Liver (tissue), 9 donors: ENCODE results near the gene CCNY. TPM values are rescaled to one million over a fixed set of nuclear protein-coding genes. Genes with fewer than 3 reads are reported as not detected.

ENCODE experiments used
- DNase-seq: peaks from one replicate; pipeline ENCODE4 v3.0.0-alpha.2; 2017; ENCODE audit warnings: low spot score
- H3K27ac ChIP-seq, 2 donors: one replicate each; pipeline ENCODE4 v1.7.0; 2013; ENCODE audit warnings: inconsistent platforms in 2 of 2, low read length in 2 of 2, control low read depth in 1 of 2, low read depth in 1 of 2, mild to moderate bottlenecking in 1 of 2
- H3K27me3 ChIP-seq, 4 donors: one replicate each; pipeline versions ENCODE4 v1.6.1 to v1.7.0; 2013; ENCODE audit warnings: low read length in 3 of 4, inconsistent platforms in 1 of 4, mild to moderate bottlenecking in 1 of 4, moderate library complexity in 1 of 4; ENCODE audit not compliant: control insufficient read depth in 4 of 4, insufficient read depth in 4 of 4
- H3K36me3 ChIP-seq, 4 donors: one replicate each; pipeline versions ENCODE4 v1.6.1 to v1.7.0; 2013; ENCODE audit warnings: low read length in 3 of 4, mild to moderate bottlenecking in 3 of 4, low read depth in 1 of 4, moderate library complexity in 1 of 4; ENCODE audit not compliant: control insufficient read depth in 4 of 4, insufficient read depth in 3 of 4
- H3K4me1 ChIP-seq, 4 donors: one replicate each; pipeline versions ENCODE4 v1.6.1 to v1.7.0; 2013; ENCODE audit warnings: low read length in 3 of 4, mild to moderate bottlenecking in 3 of 4, moderate library complexity in 1 of 4; ENCODE audit not compliant: control insufficient read depth in 4 of 4, insufficient read depth in 4 of 4
- H3K4me3 ChIP-seq, 3 donors: one replicate each; pipeline versions ENCODE4 v1.6.1 to v1.7.0; 2013; ENCODE audit warnings: low read length in 3 of 3, control low read depth in 1 of 3, low read depth in 1 of 3, mild to moderate bottlenecking in 1 of 3
- H3K9ac ChIP-seq, 2 donors: one replicate each; pipeline ENCODE4 v1.7.0; 2013; ENCODE audit warnings: low read length in 2 of 2, mild to moderate bottlenecking in 2 of 2, moderate library complexity in 2 of 2, control low read depth in 1 of 2, low read depth in 1 of 2
- H3K9me3 ChIP-seq, 4 donors: one replicate each; pipeline versions ENCODE4 v1.6.1 to v1.7.0; 2013; ENCODE audit warnings: low read length in 3 of 4; ENCODE audit not compliant: control insufficient read depth in 4 of 4
- ATF3 ChIP-seq: IDR thresholded peaks from 2 replicates; pipeline ENCODE4 v1.6.1; 2016; ENCODE audit warnings: antibody characterized with exemption
- CTCF ChIP-seq: fragments of 150-350 bp; IDR thresholded peaks from 2 replicates; pipeline ENCODE4 v1.5.1; 2017; ENCODE audit warnings: improper control_type of control experiment, low read depth, low read length; ENCODE audit not compliant: missing input control
- EGR1 ChIP-seq, 2 donors: IDR thresholded peaks; 2 replicates each; pipeline ENCODE4 v1.6.1; 2016 to 2018; ENCODE audit warnings: antibody characterized with exemption in 2 of 2, low read depth in 2 of 2
- FOXA1 ChIP-seq: IDR thresholded peaks from 2 replicates; pipeline ENCODE4 v1.6.1; 2016; ENCODE audit warnings: antibody characterized with exemption
- FOXA2 ChIP-seq: IDR thresholded peaks from 2 replicates; pipeline ENCODE4 v1.6.1; 2016; ENCODE audit warnings: antibody characterized with exemption
- GABPA ChIP-seq, 2 donors: IDR thresholded peaks in 1 of 2; conservative IDR thresholded peaks in 1 of 2; 2 replicates each; pipeline ENCODE4 v1.6.1; 2016; ENCODE audit warnings: antibody characterized with exemption in 2 of 2, mild to moderate bottlenecking in 1 of 2, moderate library complexity in 1 of 2
- HNF4A ChIP-seq, 2 donors: conservative IDR thresholded peaks; 2 replicates each; pipeline ENCODE4 v1.6.1; 2016; ENCODE audit warnings: antibody characterized with exemption in 2 of 2, mild to moderate bottlenecking in 2 of 2
- HNF4G ChIP-seq: IDR thresholded peaks from 2 replicates; pipeline ENCODE4 v1.6.1; 2016; ENCODE audit warnings: antibody characterized with exemption
- JUND ChIP-seq, 2 donors: IDR thresholded peaks; 2 replicates each; pipeline ENCODE4 v1.6.1; 2016; ENCODE audit warnings: antibody characterized with exemption in 2 of 2
- MAX ChIP-seq: IDR thresholded peaks from 2 replicates; pipeline ENCODE4 v1.6.1; 2016; ENCODE audit warnings: antibody characterized with exemption
- NR2F2 ChIP-seq: IDR thresholded peaks from 2 replicates; pipeline ENCODE4 v1.6.1; 2016; ENCODE audit warnings: antibody characterized with exemption
- RAD21 ChIP-seq, 2 donors: IDR thresholded peaks; 2 replicates each; pipeline ENCODE4 v1.6.1; 2016; ENCODE audit warnings: antibody characterized with exemption in 2 of 2, mild to moderate bottlenecking in 2 of 2
- RXRA ChIP-seq, 2 donors: IDR thresholded peaks; 2 replicates each; pipeline ENCODE4 v1.6.1; 2017 to 2018; ENCODE audit warnings: antibody characterized with exemption in 2 of 2, mild to moderate bottlenecking in 1 of 2
- SP1 ChIP-seq: IDR thresholded peaks from 2 replicates; pipeline ENCODE4 v1.6.1; 2018; ENCODE audit warnings: antibody characterized with exemption, mild to moderate bottlenecking
- TAF1 ChIP-seq: conservative IDR thresholded peaks from 2 replicates; pipeline ENCODE4 v1.6.1; 2016; ENCODE audit warnings: antibody characterized with exemption, mild to moderate bottlenecking
- YY1 ChIP-seq: IDR thresholded peaks from 2 replicates; pipeline ENCODE4 v1.6.1; 2016; ENCODE audit warnings: antibody characterized with exemption, mild to moderate bottlenecking
- ZBTB33 ChIP-seq: IDR thresholded peaks from 2 replicates; pipeline ENCODE4 v1.6.1; 2016; ENCODE audit warnings: antibody characterized with exemption
- WGBS: extraction: QIAGEN DNeasy Blood & Tissue Kit; methylation state at CpG from one replicate; pipeline ENCODE4 v1.1.7; 2013; 5-methylcytosine and 5-hydroxymethylcytosine counted together
- polyA plus RNA-seq, 2 donors: library from polyadenylated mRNA; stranded (reverse) in 1 of 2; unstranded in 1 of 2; fragments of 200-250 nt in 1 of 2; fragments of >200 nt in 1 of 2; fragmentation: Nextera tagmentation in 1 of 2; extraction: Ambion mirVana in 1 of 2; gene quantifications; one replicate each; pipeline versions ENCODE4 v1.2.1 to v1.2.3, GENCODE V29; 2013 to 2015
- total RNA-seq, 2 donors: library from RNA; depleted of rRNA; stranded (reverse); fragments of >200 nt; gene quantifications; one replicate each; pipeline ENCODE4 v1.2.3, GENCODE V29; 2014
- TF ChIP-seq, protein P1 (sequence below): IDR thresholded peaks from 2 replicates; pipeline ENCODE4 v1.6.1; 2016; ENCODE audit warnings: antibody characterized with exemption, mild to moderate bottlenecking
- donor health status: healthy.
- donor health status: healthy.
- donor health status: healthy.
- donor health status: healthy.
- donor health status: healthy.

CCNY gene
- total and polyA plus RNA-seq, 4 donors = 17.6 to 38.4 (median 21.8) TPM

GRCh38 chr10:35371731-35372130, 35.4 kb downstream of the CCNY start:
- no peak overlapping the region for H3K27ac ChIP-seq
- H3K9ac ChIP-seq = no peak overlapping the region
- no peaks in the 10 kb centered on the region for H3K9me3 ChIP-seq
- peaks cover 3 to 16% (median 8%) of the 10 kb centered on the region in 4 donors for H3K4me1 ChIP-seq
- DNase-seq = no peak
- no peak for TF ChIP-seq TAF1
- TF ChIP-seq YY1 = no peak
- TF ChIP-seq NR2F2 = no peak
- TF ChIP-seq JUND (IDR thresholded peaks at IDR 0.05) = no peak
- TF ChIP-seq GABPA (IDR thresholded peaks at IDR 0.05 in 1 of 2, conservative IDR thresholded peaks at IDR 0.05 in 1 of 2) = no peak
- no peak for TF ChIP-seq ATF3
- TF ChIP-seq SP1 = no peak
- TF ChIP-seq, protein P1, sequence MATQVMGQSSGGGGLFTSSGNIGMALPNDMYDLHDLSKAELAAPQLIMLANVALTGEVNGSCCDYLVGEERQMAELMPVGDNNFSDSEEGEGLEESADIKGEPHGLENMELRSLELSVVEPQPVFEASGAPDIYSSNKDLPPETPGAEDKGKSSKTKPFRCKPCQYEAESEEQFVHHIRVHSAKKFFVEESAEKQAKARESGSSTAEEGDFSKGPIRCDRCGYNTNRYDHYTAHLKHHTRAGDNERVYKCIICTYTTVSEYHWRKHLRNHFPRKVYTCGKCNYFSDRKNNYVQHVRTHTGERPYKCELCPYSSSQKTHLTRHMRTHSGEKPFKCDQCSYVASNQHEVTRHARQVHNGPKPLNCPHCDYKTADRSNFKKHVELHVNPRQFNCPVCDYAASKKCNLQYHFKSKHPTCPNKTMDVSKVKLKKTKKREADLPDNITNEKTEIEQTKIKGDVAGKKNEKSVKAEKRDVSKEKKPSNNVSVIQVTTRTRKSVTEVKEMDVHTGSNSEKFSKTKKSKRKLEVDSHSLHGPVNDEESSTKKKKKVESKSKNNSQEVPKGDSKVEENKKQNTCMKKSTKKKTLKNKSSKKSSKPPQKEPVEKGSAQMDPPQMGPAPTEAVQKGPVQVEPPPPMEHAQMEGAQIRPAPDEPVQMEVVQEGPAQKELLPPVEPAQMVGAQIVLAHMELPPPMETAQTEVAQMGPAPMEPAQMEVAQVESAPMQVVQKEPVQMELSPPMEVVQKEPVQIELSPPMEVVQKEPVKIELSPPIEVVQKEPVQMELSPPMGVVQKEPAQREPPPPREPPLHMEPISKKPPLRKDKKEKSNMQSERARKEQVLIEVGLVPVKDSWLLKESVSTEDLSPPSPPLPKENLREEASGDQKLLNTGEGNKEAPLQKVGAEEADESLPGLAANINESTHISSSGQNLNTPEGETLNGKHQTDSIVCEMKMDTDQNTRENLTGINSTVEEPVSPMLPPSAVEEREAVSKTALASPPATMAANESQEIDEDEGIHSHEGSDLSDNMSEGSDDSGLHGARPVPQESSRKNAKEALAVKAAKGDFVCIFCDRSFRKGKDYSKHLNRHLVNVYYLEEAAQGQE = no peak
- TF ChIP-seq CTCF = no peak
- TF ChIP-seq FOXA2 = no peak
- no peak for TF ChIP-seq EGR1 (IDR thresholded peaks at IDR 0.05; ENCODE audit: low read depth in 2 of 2)
- TF ChIP-seq HNF4A (conservative IDR thresholded peaks at IDR 0.05) = no peak
- no peak for TF ChIP-seq RAD21 (IDR thresholded peaks at IDR 0.05)
- TF ChIP-seq ZBTB33 = no peak
- TF ChIP-seq HNF4G = no peak
- TF ChIP-seq FOXA1 = no peak
- no peak for TF ChIP-seq MAX
- TF ChIP-seq RXRA (IDR thresholded peaks at IDR 0.05) = no peak
- no peak overlapping the region for H3K4me3 ChIP-seq
- H3K27me3 ChIP-seq = no peaks in the 10 kb centered on the region
- H3K36me3 ChIP-seq = no peaks in the 10 kb centered on the region
- WGBS = 86% methylated on average over 3 of the region's 3 CpGs
